Gastrocnemius medialis (tissue), 4 donors: Measurements from ENCODE around the gene FBXO27.

Source experiments
- CTCF ChIP-seq, 5 experiments: fragments of 450-650 bp in 3 of 5; fragments of 200-600 bp in 2 of 5; sonication (generic) in 2 of 5; IDR thresholded peaks in 4 of 5; conservative IDR thresholded peaks in 1 of 5; 1 replicate in 4 of 5; 2 replicates in 1 of 5; pipeline ENCODE4 v1.5.1; 2016 to 2019; ENCODE audit warnings: antibody characterized with exemption in 5 of 5, mild to moderate bottlenecking in 3 of 5, moderate library complexity in 3 of 5
- POLR2A ChIP-seq, 2 donors: fragments of 450-650 bp; IDR thresholded peaks; one replicate each; pipeline ENCODE4 v1.6.1; 2017; ENCODE audit warnings: antibody characterized with exemption in 2 of 2, mild to moderate bottlenecking in 2 of 2, moderate library complexity in 2 of 2

- no peak for TF ChIP-seq CTCF (IDR thresholded peaks at IDR 0.05 in 4 of 5, conservative IDR thresholded peaks at IDR 0.05 in 1 of 5)
- no peak for TF ChIP-seq POLR2A (IDR thresholded peaks at IDR 0.05)
These were observed 27.9 kb downstream of the FBXO27 start for GRCh38 chr19:39004403-39004802.
